Measurements from ENCODE around the gene CLIC5.

GRCh38 chr6:46052479-46052878 is 36.8 kb upstream of the CLIC5 start:
- no peak for TF ChIP-seq CTCF (IDR thresholded peaks at IDR 0.05)
- no peak for TF ChIP-seq POLR2A (IDR thresholded peaks at IDR 0.05)
